ENCODE measurements around the gene SH3RF3. TPM values are rescaled to one million over a fixed set of nuclear protein-coding genes. Genes with fewer than 3 reads are reported as not detected.
A peak's percentile ranks its signal among the peaks of the same experiment; 100 is the strongest.

SH3RF3 gene
- total and polyA plus RNA-seq, 2 of the 13 experiments (the other 11 are each of a cell fraction or from before 2014, with no cell fraction given), result 0.04 TPM; not detected in 1

- TF ChIP-seq AHDC1 (CRISPR knock-in tag; IDR thresholded peaks at IDR 0.05; ENCODE audit: borderline replicate concordance) (peak; percentile 86; the same call in 1 of the 2 replicates), ZGPAT (CRISPR knock-in tag; IDR thresholded peaks at IDR 0.05) (peak; percentile 59; the same call in 1 of the 2 replicates), ZFP90 (CRISPR knock-in tag; IDR thresholded peaks at IDR 0.05; ENCODE audit: borderline replicate concordance) (no peak), IKZF4 (CRISPR knock-in tag; IDR thresholded peaks at IDR 0.05; ENCODE audit: borderline replicate concordance, low read depth, not compliant biosample characterization) (no peak), RXRB (CRISPR knock-in tag; IDR thresholded peaks at IDR 0.05; ENCODE audit: borderline replicate concordance) (peak; percentile 73), RCOR2 (CRISPR knock-in tag; IDR thresholded peaks at IDR 0.05) (0 out of 2 replicates have a peak, but pooled peaks have one; percentile 23), ZNF224 (CRISPR knock-in tag; IDR thresholded peaks at IDR 0.05) (no peak), MYC (CRISPR knock-in tag; IDR thresholded peaks at IDR 0.05; ENCODE audit: borderline replicate concordance) (0 out of 2 replicates have a peak, but pooled peaks have one; percentile 16), HMG20B (CRISPR knock-in tag; conservative IDR thresholded peaks at IDR 0.05) (no peak), ZNF296 (CRISPR knock-in tag; conservative IDR thresholded peaks at IDR 0.05) (no peak), ZNF83 (CRISPR knock-in tag; IDR thresholded peaks at IDR 0.05; ENCODE audit: borderline replicate concordance) (no peak), ZNF468 (CRISPR knock-in tag; IDR thresholded peaks at IDR 0.05) (no peak), PAX8 (CRISPR knock-in tag; IDR thresholded peaks at IDR 0.05; ENCODE audit: borderline replicate concordance) (no peak), TFE3 (CRISPR knock-in tag; IDR thresholded peaks at IDR 0.05) (peak; percentile 33; the same call in 1 of the 2 replicates), ZSCAN29 (CRISPR knock-in tag; conservative IDR thresholded peaks at IDR 0.05) (no peak), TARDBP (CRISPR knock-in tag; IDR thresholded peaks at IDR 0.05) (no peak), ZNF10 (CRISPR knock-in tag; IDR thresholded peaks at IDR 0.05; ENCODE audit: borderline replicate concordance, low read depth) (no peak), KMT2B (CRISPR knock-in tag; IDR thresholded peaks at IDR 0.05) (no peak), BRF2 (CRISPR knock-in tag; IDR thresholded peaks at IDR 0.05) (no peak)
Observed at GRCh38 chr2:109226128-109226527, 97.1 kb downstream of the SH3RF3 start (continued).
